Stimulated activated CD4-positive, alpha-beta T cell treated with anti-CD3 and anti-CD28 coated beads, Interleukin-4, amount 100 ng/mL, for 24 hours (primary cell): Measurements from ENCODE around the gene PIGV.
"Not testable (repeated sequence)": the region's sequence is repeated elsewhere in the genome, so short reads cannot be mapped to it uniquely, and the experiment has no call there.

Experiments used
- DNase-seq: peaks from one replicate; pipeline ENCODE4 v3.0.0-alpha.2; 2020

The PIGV gene

DNA sequence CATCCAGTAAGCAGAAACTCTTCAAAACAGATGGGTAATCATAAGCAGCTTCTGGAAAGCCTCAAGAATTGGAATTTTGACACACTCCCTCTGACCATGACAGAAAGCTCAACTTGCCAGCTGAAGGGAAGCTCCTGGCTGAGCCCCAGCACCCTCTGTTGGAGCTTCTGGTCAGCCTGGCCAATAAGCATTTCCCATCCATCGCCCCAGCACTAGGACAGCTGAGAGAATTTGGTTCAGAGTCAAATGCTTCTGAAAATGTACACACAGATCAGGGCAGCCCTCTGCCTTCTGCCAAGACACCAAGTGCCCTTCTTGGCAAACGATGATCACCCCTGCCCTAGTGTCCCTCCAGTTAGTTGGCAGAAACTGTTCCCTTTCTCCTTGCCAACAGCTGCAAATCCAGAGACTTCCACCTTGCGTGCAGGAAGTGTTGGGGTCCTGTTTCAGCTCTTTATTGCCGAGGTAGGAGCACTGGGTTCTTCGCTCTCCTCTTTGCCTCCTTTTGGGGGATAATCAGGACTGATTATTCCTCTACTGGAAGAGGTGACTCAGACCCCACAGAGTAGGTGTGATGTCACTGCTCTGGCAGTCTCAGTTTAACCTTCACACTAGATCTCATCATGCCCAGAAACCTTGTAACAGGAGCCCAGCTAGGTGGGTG, 11.9 kb downstream of the PIGV start:
- DNase-seq = peak; percentile 22

DNA sequence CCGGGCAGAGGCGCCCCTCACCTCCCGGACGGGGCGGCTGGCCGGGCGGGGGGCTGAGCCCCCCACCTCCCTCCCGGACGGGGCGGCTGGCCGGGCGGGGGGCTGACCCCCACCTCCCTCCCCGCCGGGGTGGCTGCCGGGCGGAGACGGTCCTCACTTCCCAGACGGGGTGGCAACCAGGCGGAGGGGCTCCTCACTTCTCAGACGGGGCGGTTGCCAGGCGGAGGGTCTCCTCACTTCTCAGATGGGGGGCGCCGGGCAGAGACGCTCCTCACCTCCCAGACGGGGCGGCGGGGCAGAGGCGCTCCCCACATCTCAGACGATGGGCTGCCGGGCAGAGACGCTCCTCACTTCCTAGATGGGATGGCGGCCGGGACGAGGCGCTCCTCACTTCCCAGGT, 16.2 kb downstream of the PIGV start:
- not testable (repeated sequence) for DNase-seq

DNA sequence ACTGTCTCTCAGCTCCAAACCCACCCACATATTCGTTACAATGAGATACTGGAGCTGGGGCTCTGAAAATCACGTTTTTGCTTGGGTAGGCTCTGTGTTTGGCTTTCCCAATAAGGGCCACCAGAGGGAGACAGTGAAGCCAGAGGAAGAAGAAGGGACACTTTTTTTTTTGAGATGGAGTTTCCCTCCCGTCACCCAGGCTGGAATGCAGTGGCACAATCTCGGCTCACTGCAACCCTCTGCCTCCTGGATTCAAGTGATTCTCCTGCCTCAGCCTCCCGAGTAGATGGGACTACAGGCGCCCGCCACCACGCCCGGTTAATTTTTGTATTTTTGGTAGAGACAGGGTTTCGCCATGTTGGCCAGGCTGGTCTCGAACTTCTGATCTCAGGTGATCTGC, 22.4 kb downstream of the PIGV start:
- DNase-seq = peak; percentile 84

DNA sequence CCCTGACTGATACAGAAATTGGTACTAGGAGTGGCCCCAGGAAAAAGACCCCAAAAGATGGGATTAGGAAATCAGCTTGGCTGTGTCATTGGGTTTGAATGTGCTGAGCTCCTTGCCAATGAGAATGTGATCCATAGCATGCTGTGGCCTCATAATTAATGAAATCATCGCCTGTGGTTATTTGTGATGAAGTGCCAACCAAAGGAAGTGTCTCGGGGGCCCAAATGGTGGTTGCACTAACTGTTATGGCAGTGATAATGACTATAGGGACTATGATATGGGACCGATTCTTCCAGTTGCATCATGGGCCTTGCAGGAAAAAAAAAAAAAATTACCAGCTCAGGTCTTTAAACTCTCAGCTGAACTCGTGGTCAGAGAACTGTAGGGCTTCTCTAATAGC, 23.3 kb downstream of the PIGV start:
- DNase-seq = no peak

DNA sequence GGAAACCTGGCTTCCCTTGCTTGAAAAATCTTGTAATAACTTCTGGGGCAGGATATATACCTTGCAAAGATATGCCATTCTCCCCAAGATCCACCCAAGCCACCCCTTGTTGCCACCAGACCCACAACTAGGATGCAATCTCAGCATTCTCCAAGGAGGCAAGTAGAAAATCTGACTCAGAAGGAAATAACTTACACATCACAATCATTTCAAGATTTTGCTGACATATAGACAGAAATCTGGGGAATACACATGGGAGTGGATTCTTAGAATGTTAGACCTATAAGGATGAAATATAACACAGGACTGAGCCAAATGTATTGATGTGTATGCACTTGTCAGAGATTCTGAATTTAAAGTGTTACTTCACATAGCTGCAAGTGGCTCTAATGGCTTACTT, 24.0 kb downstream of the PIGV start:
- DNase-seq = no peak

DNA sequence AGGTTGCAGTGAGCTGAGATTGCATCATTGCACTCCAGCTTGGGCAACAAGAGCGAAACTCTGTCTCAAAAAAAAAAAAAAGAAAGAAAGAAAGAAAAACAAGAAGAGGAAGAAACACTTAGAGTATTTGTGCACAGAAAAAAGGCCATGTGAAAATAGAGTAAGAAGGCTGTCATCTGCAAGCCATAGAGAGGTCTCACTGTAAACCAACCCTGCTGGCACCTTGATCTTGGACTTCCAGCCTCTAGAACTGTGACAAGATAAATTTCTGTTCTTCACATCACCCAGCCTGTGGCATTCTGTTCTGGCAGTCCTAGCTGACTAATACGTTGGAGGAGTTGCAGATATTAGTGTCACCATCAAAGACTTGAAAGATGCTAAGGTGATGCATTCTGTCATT, 26.6 kb downstream of the PIGV start:
- no peak for DNase-seq

DNA sequence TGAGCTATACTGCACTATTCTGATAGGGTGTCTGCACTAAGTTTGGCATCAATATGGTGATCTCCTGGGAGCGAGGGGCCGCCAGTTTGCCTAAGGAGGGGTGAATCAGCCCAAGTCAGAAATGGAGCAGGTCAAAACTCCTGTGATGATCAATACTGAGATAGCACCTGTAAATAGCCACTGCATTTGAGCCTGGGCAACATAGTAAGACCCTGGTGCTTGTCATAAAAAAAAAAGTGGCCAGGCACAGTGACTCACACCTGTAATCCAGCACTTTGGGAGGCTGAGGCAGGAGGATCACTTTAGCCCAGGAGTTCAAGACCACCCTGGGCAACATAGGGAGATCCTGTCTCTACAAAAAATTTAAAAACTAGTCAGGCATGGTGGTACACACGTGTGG, 27.1 kb downstream of the PIGV start:
- no peak for DNase-seq

DNA sequence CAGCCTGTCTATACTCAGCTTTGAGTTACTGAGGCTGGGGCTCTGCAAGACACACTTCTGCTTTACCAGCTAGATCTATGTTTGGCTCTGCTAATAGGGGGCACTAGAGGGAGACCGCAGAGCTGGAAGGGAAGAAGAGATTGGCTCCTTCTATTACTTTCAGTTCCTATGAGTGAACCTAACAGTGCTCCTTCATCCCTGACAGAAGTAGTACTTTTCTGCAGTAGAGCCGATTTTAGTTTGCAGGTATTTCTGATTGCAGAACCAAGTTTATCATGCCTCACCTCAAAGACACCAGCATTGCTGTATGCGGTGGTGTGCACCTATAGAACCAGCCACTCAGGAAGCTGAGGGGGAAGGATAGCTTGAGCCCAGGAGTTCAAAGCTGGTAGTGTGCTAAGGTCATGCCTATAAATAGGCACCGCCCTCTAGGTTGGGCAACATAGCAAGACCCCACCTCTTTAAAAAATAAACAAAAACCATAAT, 33.1 kb downstream of the PIGV start:
- DNase-seq = no peak

DNA sequence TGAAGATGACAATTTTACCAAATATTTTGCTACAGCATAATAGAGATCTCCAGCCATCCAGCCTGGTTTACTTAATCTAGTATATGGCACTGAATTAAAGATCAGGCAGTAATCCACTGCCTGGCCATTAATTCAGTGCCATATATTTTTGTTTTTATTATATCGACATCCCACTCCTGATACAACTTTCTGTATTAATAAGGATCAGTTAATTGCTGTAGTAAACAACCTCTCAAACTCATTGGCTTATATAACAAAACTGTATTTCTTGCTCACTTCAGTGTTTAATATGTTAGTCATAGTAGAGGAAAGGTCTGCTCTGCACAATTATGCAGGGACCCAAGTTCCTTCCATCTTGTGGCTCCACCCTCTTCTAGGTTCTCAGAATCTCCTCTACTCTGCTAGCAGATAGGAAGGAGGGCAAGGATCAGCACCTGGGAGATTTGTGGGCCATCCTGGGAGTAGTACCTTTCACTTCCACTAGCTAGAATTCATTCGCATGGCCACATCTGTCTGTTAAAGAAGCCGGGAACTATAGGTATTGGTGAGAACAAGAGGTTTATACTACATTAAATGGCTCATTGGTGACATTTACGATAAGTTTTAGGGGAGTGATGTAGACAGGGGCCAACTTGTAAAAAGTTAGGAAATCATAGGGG, 35.1 kb downstream of the PIGV start:
- DNase-seq = no peak

DNA sequence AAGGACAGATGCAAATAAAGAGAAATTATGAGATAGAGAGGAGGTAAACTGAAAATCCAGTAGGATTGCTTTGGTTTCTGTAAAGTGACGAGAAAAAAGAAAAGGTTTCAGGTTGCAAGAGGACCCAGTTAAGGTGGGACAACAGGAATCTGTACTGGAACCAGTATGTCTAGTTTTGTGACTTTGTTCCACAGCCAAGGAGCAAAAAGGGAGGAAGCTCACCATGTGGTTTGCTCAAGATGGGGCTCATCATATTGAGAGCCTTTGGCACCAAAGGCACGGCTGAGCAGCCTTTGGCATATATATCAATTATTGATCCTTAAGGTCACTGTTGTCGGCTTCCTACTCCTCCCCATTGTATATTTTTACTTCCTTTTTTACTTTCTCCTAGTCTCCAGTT, 37.0 kb downstream of the PIGV start:
- no peak for DNase-seq

DNA sequence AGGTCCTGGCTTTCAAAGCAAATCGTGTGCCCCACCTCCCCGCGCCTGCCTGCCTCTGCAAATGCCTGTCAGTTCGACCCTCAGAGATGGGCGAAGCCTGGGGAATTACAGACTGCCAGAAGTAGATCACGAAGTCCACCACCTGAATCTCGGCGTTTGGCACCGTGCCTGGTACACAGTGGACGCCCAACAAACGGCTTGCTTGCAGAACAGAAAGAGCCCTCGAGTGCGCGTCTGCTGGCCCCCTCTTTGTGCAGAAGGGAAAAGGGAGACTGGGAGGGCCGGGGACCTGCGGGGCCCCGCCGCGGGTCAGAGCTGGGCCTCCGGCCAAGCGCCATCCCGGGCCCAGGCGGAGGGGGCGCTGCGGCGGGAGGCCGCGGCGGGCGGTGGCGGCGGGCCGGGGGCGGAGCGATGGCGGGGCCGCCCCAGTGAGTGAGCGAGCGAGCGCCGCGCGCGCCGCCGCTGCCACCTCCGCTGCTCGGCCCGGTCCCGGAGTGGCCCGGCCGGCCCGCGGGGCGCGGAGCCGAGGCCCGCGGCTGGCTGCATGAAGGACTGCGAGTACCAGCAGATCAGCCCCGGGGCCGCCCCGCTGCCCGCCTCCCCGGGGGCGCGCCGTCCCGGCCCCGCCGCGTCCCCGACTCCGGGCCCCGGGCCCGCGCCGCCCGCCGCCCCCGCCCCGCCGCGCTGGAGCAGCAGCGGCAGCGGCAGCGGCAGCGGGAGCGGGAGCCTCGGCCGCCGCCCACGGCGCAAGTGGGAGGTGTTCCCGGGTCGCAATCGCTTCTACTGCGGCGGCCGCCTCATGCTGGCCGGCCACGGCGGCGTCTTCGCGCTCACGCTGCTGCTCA, 38.7 kb downstream of the PIGV start, which contains the start of gene ZDHHC18:
Gene ZDHHC18 (plus strand): TSS at position 428 of the 845 bp plus-strand sequence. CDS start 117 bp downstream, at position 545.
- DNase-seq = peak; percentile 69

DNA sequence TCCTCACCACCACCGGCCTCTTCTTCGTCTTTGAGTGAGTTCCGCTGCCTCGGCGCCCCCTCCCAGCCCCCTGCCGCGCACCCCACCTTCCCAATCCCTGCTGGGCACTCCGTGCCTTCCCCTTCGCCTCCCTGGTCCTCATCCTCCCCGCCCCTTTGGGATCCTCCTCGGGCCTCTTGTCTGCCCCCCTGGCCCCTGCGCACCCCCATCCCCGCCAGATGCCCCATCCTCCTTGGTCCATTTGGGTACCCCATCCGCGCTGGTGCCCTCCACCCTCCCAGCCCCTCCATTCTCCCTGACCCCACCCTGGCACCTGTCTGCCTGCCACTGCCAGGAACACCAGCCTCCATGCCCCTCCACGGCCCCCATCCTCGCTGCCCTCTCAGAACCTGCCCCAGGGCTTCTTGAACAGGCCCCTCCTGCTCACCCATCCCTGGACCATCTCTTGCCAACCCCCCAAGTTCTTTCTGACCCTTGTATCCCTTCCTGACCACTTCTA, 39.4 kb downstream of the PIGV start:
- no peak for DNase-seq

DNA sequence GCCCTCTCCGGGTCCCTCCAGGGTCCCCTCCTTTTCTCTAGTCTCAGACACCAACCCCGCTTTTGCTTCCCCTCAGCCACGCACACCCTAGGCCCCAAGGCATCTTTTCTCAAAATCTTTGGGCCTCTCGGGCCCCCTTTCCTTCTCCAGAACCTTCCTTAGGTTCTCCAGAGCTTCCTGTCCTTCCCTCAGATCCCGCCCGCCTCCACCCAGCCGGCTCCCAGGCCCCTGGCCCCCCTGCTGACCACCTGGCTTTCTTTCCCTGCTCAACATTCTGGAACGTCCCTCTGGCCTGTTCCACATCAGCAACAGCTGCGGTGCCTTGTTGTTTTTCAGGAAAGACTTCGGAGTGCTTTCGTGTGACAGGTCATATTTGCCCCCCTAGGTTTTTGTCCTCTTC, 39.9 kb downstream of the PIGV start:
- no peak for DNase-seq

DNA sequence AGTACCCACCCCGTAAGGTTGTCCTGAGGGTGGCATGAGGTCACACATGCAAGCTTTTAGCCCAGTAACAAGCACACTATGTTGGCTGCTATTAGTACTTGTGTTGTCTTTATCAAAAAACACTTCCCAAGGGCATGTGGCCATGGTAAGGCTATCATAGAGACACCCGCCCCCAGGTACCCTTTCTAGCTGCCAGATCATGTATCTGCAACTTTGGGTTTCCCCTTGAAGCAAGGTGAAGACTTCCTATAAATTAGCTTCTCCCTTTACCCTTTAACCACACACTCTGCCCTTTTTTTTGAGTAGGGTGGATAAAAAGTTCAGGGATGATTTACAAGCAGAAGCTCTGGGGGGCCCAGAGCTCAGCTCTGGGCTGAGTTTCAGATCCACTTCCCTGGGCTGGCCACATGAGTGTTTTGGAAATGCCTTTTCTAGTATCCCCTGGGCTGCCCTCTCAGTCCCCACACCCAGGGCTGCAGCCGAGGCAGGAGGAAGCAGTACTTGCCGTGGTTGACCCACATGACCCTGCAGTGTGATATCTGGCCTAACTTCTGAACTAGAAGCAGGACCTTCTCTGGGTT, 40.8 kb downstream of the PIGV start:
- peak; percentile 53 for DNase-seq

DNA sequence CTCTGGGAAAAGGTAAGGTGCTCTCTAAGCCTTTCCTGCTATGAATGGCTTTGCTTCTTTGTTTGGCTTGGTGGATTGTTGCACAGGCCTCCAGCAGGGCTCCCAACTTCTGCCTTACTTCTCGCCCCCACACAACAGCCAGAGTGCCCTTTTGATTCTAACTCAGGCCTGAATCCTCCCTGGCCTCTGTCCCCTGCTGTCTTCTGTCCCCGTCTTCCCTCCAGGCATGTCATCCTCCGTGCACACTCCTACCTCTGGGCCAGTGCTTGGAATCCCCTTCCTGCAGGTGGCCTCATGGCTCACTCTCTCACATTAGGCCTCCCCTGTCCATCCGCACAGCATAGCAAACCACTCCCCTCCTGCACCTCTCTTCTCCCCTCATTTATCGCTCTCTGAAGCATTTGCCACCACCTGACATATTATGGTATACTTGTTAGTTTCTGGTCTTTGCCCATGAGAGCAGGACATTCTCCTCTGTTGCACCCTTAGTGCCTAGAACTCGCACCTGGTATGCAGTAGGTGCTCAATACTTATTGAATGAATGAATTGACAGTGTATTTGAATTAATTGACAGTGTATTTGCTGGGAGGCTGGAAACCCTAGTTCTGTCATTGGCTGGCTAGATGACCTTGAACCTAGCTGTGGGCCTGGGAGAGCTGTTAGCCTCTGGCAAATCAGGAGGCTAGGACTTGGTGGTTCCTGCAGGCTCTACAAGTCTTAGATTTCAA, 41.6 kb downstream of the PIGV start:
- no peak for DNase-seq

DNA sequence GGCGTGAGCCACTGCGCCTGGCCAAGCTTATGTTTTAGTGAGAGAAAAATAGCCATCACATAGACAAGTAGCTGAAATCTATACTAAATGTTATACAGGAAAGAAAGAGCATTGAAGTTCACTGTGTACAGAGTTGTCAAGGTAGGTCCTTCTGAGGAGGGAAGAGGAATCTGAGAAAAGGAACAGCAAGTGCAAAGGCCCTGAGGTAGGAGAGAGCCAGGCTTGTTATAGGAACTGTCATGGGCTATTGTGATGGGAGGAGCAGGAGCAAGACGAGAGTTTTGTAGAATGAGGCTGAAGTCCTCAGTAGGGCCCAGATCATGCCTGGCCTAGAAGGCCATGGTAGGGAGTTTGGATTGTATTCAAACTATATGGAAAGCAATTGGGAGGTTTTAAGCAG, 43.3 kb downstream of the PIGV start:
- no peak for DNase-seq

DNA sequence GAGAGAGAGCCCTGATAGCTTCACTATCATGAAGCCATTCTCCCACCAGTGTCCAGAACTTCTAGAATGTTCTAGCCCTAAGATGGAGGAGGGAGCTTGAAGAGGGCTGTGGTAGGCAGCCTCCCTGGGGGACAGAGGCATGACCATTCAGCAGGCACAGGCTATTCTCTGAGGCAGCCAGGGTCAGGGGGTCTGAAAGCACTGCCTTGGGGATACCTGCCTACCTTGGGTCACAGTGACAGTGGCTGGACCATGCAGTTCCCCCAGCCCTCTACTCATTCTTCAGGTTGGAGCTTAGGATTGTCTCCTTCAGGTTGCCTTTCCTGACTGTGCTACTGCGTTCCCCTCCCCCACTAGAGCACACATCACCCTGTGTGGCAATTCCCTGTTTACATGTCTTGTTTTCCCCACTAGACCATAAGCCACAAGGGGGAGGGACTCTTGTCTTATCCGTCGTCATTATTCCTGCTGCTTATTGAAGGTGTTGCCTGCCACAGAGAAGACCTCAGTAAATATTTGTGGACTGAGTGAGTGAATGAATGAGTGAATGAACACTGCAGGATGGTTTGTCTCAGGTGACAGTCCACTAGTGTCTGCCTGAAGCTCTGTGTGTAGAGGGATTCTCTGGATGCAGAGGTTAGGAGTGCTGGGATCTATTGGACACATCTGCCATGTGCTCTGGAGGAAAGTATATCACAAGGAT, 43.9 kb downstream of the PIGV start:
- DNase-seq = no peak

DNA sequence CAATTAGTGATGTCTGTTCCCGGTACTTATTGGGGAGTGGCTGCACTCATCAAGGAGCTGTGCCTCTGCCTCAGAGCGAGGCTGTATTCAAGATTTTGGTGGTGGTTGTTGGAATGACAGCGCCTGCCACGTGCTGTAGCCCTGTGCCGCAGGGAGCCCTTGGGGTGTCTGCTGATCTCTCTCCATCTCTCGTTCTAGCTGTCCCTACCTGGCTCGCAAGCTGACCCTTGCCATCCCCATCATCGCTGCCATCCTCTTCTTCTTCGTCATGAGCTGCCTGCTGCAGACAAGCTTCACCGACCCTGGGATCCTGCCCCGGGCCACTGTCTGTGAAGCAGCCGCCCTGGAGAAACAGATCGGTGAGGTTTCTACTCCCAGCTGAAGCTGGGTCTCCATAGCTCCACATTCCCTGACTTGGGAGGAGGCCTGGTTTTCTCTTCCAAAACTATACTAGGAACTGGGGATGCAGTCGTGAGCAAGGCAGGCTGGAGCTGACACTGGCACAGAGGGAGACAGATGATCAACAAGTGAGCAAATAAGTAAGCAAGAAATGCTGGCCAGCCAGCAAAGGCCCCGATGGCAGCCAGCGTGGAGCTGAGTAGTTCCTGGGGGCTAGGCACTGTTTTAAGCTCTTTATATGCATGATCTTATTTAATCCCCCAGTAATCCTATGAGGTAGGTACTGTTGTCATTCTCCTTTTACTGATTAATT, 44.7 kb downstream of the PIGV start:
- no peak for DNase-seq

DNA sequence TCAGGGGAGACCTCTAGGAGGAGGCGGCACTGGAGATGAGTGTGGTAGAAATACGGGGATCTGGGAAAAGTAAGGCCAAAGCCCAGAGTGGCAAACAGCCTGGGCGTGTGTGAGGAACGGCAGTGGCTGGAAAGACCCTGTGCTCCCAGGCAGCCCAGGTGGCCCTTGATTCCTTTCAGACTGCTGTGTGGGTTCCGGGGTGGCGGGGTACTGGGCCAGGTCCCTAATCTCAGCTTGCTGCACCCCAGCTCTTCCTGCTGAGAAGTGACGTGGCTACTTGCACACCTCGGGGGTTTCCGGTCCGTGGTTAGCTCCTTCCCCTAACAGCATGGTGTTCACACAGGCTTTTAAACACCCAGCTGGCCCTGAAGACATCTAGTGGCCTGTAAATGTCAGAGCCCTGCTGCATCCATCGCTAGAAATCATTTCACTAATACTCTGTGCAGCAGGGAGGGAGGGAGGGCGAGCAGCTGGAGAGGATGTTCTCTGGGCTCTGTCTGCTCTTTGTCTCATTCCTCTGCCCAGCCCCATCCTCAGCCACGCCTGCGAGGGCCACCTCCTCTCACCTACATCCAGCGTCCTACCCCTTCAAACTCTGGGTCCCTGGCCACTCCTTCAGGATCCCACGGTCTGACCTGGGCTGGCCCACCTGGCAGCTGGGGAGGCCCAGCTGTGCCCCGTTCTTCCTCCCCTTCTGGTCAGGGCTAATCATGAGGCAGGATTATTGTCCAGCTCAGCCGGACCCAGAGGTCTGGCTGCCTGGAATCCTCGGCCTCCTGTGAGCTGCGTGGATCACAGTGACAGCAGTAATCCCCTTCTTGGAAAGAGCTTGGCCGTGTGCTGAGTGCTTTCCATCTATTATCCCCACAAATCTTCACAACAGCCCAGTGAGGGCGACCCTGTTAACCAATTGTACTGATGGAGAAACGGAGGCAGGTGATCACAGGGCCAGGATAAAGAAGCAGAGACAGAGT, 46.0 kb downstream of the PIGV start:
- DNase-seq = peak; percentile 84

DNA sequence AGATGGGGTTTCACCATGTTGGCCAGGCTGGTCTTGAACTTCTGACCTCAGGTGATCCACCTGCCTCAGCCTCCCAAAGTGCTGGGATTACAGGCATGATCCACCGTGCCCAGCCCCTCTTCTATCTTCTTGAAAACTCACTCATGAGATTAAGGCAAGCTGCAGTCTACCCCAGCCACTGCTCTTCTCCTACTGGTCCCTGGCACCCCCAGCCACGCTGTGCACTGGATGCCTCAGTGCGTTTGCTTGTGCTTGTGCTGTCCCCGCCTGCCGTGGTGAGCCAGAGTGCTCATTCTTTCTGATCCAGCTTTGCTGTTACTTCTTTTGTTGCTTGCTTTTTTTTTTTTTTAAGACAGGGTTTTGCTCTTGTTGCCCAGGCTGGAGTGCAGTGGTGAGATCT, 49.9 kb downstream of the PIGV start:
- DNase-seq = not testable (repeated sequence)
